GM19397 (cell line): Measurements from ENCODE around the gene NLGN4Y.

Experiments used
- ATAC-seq: cut with Tn5 transposase; IDR thresholded peaks from one replicate; pipeline ENCODE4 v1.9.1; 2021; ENCODE audit warnings: mild to moderate bottlenecking, moderate library complexity; ENCODE audit not compliant: unreplicated experiment

The NLGN4Y gene

GRCh38 chrY:14524272-14525231 lies at the start of gene NLGN4Y:
NLGN4Y (plus strand) TSS chrY:14524529; CDS start chrY:14622120, 97,591 bp downstream.
- peak; percentile 71 for ATAC-seq

- ATAC-seq, result no peak
Observed at GRCh38 chrY:14485935-14486334, 38.4 kb upstream of the NLGN4Y start.

- no peak for ATAC-seq
Observed at GRCh38 chrY:14490226-14490625, 34.1 kb upstream of the NLGN4Y start.

- no peak for ATAC-seq
Observed at GRCh38 chrY:14498071-14498470, 26.3 kb upstream of the NLGN4Y start.

- no peak for ATAC-seq
Observed at GRCh38 chrY:14504592-14504991, 19.7 kb upstream of the NLGN4Y start.

GRCh38 chrY:14522379-14522950 lies 1.9 kb upstream of the NLGN4Y start:
- ATAC-seq, result no peak

GRCh38 chrY:14523491-14524271 lies 648 bp upstream of the NLGN4Y start:
- peak; percentile 10 for ATAC-seq

GRCh38 chrY:14525315-14525714 lies 986 bp downstream of the NLGN4Y start:
- no peak for ATAC-seq

GRCh38 chrY:14528361-14528760 lies 4.0 kb downstream of the NLGN4Y start:
- no peak for ATAC-seq

GRCh38 chrY:14536703-14537102 lies 12.4 kb downstream of the NLGN4Y start:
- ATAC-seq, result no peak

GRCh38 chrY:14543506-14543905 lies 19.2 kb downstream of the NLGN4Y start:
- no peak for ATAC-seq

- ATAC-seq, result no peak
Observed at GRCh38 chrY:14581294-14581693, 57.0 kb downstream of the NLGN4Y start.

- no peak for ATAC-seq
Observed at GRCh38 chrY:14586725-14587124, 62.4 kb downstream of the NLGN4Y start.

GRCh38 chrY:14601372-14601771 lies 77.0 kb downstream of the NLGN4Y start:
- no peak for ATAC-seq

GRCh38 chrY:14617625-14618024 lies 93.3 kb downstream of the NLGN4Y start:
- no peak for ATAC-seq

- ATAC-seq, result no peak
Observed at GRCh38 chrY:14618513-14618912, 94.2 kb downstream of the NLGN4Y start.

- no peak for ATAC-seq
Observed at GRCh38 chrY:14628208-14628607, 103.9 kb downstream of the NLGN4Y start.

GRCh38 chrY:14631676-14632075 lies 107.3 kb downstream of the NLGN4Y start:
- ATAC-seq, result no peak

- ATAC-seq, result no peak
Observed at GRCh38 chrY:14633718-14634117, 109.4 kb downstream of the NLGN4Y start.

GRCh38 chrY:14634954-14635353 lies 110.6 kb downstream of the NLGN4Y start:
- ATAC-seq, result no peak

- no peak for ATAC-seq
Observed at GRCh38 chrY:14637551-14637950, 113.2 kb downstream of the NLGN4Y start.
